Measurements from ENCODE around the gene VPS37C.

The VPS37C gene

DNA sequence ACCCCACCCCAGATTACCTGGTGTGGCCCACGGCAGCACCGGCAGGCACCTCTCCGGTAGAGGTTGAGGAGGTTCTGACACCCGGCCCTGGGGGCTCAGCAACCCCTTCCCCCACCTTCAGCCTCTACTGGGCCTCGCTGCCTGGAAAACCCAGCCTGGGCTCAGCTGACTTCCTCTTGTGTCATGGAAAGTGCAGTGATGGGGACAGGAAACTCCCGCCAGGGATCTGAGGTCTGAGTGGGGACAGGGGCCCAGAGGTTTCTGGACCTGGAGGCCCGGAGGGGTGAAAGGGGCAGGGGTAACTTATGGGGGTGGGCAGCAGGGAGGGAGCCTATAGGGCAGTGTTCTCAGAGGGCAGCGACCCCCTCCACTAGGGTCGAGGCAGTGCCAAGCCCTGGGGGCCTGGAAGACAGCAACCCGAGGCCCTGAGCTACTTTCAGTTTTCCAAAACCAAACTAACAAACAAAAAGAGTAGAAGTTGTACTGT, 68.9 kb downstream of the VPS37C start:
- FAIRE-seq: no peak

GRCh38 chr11:61091373-61092279, 69.6 kb downstream of the VPS37C start:
- no peak for FAIRE-seq

- FAIRE-seq: no peak
Measured at GRCh38 chr11:61090982-61091372, 70.2 kb downstream of the VPS37C start.

DNA sequence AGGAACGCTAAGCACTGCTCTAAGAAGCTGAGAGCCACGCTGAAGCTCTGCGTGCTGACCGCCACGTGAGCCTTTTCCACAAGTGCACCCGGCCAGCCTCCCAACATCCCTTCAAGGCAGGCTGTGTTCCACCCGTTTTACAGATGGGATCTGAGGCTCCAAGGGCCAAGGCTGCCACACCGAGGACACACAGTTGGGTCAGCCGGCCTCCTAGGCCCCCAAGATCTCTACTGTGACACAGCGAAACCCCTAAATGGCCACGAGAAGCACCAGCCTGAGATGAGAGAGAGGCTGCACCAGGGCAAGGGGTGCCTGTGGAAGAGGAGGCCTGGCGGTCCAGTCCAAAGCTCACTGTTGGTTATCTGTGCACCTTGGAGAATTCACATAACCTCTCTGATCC, 70.7 kb downstream of the VPS37C start:
- no peak for FAIRE-seq

- FAIRE-seq: no peak
Measured at GRCh38 chr11:61089806-61090491, 71.3 kb downstream of the VPS37C start.

- no peak for FAIRE-seq
Measured at GRCh38 chr11:61087426-61088119, 73.7 kb downstream of the VPS37C start.

DNA sequence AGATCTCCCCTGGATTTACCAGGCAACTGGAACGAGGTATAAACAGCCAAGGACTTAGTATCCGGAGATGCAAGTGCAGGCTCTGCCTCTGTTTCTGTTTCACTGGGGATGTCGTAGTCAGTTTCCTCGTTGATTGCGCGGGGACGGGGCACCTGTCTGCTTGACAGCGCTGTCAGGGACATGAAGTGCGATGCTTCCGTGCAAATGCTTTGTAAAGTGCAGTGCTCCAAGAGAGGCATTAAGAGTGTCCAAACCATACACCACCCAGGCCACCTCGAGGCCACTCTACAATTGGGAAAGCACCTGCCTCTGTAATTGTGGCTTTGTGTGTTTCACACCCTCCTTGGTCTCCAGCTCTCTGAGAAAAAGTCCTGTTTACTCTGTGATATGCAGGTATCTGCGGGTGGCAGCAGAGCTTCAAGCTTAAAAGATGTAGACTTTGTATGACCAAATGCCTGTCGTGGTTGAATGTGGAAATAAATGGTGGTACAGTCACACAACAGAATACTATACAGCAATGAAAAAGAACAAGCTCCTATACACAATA, 77.6 kb downstream of the VPS37C start:
- FAIRE-seq: no peak

DNA sequence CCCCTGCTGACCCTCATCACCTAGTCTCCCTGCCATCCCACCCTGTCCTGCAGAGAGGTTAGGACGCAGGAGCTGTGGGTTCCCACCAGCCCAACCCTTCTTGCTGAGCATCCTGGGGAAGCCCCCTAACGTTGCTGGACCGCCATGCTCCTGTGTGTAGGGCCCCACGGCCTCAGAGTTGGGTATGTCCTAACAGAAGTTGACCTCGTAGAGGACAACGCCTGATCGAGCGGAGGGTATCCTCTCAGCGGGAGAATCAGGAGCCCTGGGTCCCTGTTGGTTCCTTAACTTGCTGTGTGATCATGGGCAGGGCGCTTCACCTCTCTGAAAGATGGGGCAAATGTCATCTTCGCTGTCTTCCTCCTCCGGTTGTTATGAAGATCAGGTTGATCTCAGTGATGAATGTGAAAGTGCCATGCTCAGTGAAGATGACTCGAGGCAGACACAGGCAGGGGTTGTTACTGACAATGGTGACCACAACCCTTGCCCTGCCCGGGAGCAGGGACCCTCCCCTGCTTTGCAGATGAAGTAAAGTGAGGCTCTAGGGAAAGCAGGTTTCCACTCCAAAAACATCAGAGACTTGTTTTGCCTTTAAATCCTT, 78.2 kb downstream of the VPS37C start:
- FAIRE-seq: no peak

DNA sequence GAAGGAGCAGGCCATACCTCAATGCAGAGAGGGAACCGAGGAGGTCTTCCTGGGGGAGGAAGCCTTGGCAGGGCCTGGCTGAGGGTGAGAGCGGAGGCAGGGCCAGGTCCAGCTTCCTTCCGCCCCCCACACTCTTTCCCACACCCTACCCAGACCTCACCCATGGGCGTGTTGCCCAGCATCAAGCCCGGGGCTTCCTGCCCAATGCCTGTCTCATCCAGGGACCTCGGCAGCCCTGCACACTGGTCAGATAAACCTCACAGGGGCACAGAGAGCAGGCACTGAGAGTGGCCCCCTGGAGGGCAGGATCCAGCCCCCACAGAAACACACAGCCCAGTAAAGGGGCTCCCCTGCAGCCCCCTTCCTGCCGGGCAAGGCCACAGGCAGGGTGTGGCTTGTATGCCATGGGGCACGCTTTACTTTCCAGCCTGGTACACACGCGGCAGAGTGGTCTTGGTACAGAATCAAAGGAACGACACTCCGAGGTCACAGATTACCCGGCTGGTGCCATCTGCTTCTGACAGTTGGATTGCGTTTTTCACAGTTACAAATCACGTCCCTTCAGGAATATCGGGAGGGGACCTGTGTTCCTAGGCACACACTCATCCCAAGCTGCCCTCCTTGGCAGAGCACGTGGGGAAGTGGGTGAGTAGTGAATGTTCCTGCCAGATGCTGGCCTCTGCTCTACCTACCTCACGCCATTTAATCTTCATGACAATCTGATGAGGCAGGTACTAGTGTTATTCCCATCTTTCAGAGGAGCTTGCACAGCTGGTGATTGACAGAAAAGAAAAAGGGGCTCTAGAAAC, 79.0 kb downstream of the VPS37C start:
- FAIRE-seq: no peak

DNA sequence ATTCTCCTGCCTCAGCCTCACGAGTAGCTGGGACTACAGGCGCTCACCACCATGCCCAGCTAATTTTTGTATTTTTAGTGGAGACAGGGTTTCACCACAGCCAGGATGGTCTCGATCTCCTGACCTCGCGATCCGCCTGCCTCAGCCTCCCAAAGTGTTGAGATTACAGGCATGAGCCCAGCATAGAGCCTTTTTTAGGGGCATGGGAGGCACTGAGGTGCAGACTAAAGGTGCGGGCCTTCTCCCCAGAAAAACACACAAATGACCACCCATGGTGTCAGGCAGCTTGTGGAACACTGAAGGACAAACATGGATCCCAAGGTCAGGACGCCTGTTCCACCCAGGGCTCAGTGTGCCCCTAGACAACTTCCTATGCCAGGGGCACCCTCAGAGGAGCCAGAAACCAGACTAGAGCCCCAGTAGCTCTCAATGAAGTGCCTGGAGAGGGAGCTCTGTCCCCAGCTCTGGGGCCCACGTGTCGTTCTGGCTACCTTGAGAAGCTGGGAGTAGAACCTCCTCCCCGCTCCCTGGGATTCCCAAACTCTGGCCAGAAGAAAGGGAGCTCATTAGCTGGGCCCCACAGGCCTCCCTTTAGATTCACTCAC, 80.1 kb downstream of the VPS37C start:
- FAIRE-seq: no peak

DNA sequence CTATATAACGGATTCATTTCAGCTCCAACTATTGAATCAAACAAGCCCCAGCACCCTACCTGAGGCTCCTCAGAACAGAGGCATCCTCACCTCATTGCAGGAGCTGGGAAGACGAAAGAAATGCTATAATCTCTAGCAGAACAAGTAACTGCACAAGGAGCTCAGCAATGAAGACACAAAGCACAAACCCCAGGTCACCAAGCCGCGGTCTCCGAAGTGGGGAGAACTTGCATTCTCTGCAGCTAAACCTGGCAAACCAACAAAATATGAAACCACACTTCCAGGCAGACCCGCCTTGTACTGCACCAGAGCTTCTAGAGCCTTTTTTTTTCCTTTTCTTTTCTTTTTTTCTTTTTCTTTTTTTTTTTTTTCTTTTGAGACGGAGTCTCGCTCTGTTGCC, 80.7 kb downstream of the VPS37C start:
- no peak for FAIRE-seq
